GM04503 (cell line): ENCODE results near the gene TWIST2.

Source experiments
- DNase-seq: peaks from one replicate; pipeline ENCODE4 v3.0.0-alpha.2; 2012; ENCODE audit warnings: low read depth

TWIST2 gene

DNA sequence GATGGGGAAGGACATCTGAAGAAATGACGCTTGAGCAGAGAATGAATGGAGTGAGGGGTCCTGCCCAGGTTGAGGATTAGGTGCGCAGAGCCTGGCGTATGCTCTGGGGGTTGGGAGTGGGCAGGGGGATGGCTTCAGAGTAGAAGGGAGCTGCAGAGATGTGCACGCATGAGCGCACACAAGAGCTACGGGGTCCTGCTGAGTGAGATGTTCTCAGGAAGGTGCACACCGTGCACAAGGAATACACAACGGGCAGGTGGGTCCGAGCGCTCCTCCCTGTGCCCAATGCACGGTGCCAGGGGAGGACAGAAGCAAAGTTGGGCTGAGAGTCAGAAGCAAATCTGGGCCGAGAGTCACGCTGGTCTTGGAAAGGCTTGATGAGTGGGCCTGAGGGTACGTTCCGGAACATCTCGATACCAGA, 25.5 kb downstream of the TWIST2 start:
- no peak for DNase-seq

DNA sequence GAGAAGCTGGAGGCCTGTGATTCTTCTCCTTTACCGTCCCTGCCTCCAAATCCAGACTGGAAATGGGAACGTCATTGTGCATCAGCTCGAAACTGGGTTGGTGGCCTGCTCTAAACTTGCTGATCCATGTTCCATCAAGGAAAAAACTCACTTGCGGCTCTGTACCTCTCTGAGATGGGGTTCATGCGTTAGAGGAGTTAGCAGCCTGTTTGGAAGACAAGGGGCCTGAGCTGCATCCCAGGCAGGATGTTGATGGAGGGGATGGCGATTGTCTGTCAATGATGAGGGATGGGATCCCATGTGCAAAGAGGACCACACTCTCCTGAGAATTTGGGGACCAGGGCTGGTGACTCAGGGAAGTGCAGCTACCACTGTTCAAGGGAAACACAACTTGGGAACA, 26.0 kb downstream of the TWIST2 start:
- DNase-seq = no peak

DNA sequence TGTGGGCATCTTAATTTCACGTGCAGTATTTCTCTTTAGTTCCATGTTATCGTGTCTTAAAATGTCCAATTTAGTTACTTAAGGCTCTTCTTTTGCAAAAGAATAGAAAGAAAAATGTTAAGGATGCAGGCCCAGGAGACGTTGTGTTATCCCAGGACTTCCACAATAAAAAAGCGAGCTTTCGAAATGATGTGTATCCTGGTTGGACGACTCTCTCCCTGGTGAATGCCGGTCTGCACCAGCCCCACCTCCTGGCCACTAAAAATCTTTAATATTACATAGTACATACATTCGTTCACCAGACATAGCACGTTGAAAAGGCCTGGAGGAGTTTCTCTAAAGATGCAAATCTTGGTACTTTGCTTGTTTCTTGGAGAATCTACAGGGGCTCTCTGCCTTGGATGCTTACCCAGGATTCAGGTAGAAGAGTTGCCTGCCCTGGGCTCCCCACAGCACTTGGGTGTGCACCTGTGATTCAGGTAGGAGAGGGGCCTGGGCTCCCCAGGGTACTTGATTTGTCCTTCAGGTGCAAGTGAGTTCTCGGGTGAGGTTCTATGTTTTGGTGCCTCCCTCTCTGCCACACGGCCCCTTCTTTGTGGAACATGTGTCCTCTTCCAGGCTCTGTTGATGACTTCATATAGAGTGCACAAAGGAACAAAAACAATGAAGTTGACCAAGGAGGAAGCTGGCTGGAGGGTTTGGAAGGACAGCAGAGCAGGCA, 26.6 kb downstream of the TWIST2 start:
- DNase-seq = no peak

DNA sequence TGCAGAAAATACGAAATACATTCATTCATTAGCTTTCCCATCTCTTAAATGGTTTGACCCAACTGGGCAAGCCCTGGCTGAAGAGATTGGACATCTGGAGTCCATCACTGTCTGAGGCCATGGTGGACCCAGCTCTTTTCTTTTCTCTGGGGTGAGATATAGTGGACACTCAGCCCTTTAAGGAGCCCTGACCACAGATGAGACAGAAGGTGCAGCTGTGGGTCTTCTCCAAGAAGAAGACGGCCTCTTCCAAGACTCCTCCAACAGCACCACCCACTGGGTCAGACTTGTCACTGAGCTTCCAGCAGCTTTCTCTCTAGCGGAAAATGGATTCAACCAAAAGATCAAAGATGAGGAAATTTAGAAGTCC, 27.2 kb downstream of the TWIST2 start:
- no peak for DNase-seq

DNA sequence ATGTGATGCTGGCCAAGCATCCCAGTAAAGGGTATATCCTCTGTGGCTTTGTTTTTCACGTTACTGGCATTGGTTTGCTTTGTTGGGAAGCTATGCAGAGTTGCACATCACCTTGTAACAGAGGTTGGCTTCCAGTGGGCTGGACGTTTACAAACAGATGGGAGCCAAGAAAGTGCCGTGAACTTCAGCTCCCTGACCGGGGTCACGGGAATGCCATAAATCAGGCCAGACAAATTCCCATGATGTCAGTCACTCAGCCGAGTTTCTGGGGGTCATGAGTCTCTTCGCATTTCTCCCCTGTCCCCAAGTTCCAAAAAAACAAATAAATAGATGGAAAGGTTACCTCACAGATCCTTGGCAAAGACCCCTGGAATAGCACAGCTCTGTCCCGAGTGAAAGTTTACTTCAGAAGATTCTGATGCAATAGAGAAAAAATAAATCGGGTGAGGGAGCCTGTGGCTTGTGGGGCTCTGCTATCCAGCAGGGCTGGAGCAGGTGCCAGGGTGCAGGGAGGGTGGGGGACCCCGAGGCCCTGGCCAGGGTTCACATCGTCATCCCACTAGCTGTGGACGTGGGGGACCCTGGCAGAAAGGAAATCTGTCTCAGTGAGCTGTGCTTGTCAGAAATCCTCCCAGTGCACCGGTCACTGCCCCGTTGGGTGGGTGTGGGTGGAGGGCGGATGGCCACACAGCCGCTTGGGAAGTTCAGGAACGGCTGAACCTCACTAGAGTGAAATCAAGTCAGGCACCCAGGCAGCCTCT, 27.8 kb downstream of the TWIST2 start:
- DNase-seq = no peak

DNA sequence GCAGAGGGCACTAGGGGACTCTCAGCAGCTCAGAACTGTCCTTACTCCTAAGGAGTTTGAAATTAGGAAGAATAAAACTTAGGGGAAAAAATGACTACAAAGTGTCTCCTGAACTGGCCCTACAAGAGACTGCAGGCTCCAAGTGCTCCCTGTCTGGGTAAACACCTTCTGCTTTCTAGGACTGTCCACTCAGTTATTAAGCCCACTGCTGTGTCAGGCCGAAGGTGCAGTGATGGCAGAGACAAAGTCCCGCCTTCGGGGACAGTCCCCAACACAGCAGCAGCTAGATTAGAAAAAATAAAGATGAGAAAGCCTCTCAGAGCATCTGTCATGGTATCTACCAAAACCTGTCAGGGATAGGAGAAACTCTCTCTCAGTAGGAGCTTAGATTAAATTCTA, 28.3 kb downstream of the TWIST2 start:
- DNase-seq = no peak

- no peak for DNase-seq
These were observed 30.3 kb downstream of the TWIST2 start for GRCh38 chr2:238878051-238878735.

DNA sequence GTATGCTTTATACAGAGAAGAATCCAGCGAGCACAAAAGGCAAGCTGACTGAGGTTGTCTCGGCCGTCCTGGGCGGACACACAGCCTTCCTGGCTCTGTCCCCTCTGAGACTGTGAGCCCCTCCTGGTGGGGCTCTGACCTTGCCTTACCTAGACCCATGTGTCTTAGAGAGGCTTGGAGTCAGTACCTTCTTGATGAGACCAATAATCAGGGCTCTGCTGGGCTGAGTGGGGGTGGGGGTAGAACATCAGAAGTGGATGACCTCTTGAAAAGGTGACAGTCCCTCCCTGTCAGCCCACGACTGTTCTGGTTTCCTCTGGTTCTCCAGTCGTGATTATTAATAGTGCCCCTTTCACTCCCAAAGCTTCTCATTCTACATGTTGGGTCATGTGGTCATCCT, 31.2 kb downstream of the TWIST2 start:
- no peak for DNase-seq

- no peak for DNase-seq
These were observed 31.9 kb downstream of the TWIST2 start for GRCh38 chr2:238879621-238880377.

GRCh38 chr2:238881353-238882081, 33.6 kb downstream of the TWIST2 start:
- no peak for DNase-seq

GRCh38 chr2:238882082-238882755, 34.3 kb downstream of the TWIST2 start:
- no peak for DNase-seq

DNA sequence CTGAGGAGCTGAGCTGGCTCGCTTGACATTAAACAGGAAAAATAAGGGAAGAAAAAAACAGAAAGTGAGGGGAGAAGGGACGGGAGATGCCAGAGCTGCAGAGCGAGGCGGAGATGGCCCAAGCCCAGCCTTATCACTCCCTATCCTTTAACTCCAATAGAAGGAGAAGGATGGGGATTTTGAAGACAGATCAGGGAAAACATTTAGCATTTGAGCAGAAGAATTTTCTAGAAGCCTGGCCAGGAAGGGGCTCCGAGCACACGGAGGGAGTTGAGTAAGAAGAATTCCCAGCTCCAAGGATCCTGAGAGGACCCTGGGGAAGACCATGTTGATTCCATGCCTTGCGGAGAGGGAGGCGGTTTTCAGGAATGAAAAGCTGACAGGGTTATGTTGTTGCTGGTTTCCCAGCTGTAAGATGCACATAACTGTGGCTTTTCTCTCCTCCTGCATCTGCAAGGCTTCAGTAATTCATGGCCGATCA, 35.6 kb downstream of the TWIST2 start:
- peak; percentile 86 for DNase-seq

DNA sequence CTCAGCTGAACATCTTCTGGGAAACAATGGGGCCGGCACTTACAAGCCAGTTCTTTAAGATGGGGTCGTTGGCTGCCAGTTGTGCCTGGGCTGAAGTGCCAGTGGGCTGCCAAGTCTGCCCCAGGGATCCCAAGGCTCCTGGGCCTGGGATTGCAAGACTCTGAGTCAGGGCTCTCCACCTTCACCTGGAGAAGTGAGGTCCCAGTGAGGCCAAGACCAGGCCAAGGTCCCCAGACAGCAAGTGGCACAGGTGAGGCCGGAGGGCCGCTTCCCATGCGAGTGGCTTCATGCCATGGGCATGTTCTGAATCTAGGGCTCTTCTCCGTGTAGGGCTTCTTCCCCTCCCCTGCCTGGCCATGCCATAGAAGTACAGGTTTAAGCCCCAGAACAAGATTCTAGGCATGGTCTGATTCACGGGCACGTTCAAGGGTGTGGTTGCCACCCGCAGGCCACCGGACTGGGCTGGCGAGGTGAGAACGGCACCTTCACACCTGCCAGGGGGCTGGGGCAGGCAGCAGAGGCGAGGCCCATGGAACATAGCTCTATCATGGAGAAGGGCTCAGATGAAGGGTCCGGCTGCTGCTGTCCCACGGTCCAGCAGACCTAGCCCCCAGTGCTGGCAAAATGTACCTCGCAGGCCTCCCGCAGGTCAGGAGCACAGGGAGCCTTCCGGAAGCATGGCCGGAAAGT, 36.4 kb downstream of the TWIST2 start:
- DNase-seq = no peak

DNA sequence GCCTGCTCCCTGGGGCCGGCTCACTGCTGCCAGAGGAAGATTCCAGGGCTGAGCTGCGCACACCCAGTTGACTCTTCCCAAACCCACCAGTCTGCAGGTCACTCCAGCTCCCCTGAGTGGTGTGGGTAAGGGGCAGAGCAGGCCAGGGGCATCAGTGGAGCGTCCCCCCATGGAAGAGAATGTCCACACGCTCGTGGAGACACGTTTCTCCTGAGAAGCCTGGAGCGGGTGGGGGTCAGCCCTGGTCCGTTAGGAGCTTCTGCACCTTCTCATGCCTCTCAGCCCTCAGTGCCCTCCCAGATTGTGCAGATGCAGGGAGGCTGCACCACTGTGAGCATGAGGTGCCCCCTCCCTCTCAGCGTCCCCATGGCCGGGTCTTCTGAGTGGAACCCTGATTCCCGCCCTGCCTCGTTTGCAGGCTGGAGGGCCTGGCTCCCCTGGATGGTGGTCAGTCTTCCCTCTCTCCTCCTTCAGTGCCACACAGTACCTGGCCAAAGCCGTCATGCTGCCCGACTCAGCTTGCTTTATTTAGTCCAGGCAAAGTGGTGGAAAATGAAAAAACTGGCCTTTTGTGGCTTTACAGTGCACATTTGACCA, 37.0 kb downstream of the TWIST2 start:
- DNase-seq = no peak

GRCh38 chr2:238886453-238887094, 38.7 kb downstream of the TWIST2 start:
- no peak for DNase-seq

DNA sequence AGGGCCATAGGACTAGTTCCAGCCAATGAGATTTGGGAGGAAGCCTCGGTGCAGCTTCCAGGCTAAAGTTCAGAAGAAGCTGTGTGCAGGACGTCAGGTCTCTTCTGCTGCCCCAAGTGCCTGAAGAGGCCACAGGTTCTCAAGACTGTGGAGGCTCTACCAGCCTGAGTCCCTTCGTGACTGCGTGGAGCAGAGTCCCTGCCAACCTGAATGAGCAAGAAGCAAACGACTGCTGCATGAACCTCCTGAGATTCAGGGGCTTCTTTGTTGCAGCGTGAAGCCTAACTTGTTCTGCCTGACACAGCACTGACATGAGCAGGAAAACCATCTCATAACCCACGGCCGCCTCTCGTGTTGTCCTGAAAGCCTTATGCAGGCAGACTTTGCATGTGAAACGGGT, 39.7 kb downstream of the TWIST2 start:
- DNase-seq = no peak

GRCh38 chr2:238888781-238889180, 40.9 kb downstream of the TWIST2 start:
- no peak for DNase-seq

DNA sequence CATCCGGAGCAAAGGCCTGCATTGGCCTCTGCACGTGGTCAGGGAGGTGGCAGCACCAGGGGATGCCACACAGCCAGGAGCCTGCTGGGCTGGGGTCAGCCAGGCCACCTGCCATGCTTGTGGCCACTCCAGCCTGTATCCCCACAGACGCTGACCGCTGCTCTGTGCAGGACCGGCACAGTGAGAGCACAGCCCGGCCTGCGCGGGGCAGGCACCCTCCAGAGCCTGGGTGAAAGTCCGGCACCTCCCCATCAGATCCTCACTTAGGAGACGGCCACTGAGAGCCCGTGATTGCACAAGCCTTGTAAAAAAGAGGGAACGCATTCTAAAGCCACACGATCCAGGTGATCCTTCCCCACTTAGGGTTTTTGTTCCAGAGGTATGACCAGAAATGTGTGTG, 42.2 kb downstream of the TWIST2 start:
- no peak for DNase-seq
